NCI-H2107 treated with DMSO at 0.1 percent for 48 hours (cell line): Measurements from ENCODE around the gene ELOB.
A peak's percentile ranks its signal among the peaks of the same experiment; 100 is the strongest.

Source experiments
- DNase-seq: peaks from one replicate; lab custom pipeline; 2025; ENCODE audit not compliant: unreplicated experiment; lab: John Stamatoyannopoulos, UW

Gene ELOB

GRCh38 chr16:2811703-2812471, 34.8 kb upstream of the ELOB start:
- DNase-seq, result no peak

- DNase-seq, result no peak
Measured at GRCh38 chr16:2810651-2811050, 33.6 kb upstream of the ELOB start.

- no peak for DNase-seq
Measured at GRCh38 chr16:2809149-2809760, 32.2 kb upstream of the ELOB start.

GRCh38 chr16:2808181-2808580, 31.1 kb upstream of the ELOB start:
- no peak for DNase-seq

GRCh38 chr16:2806286-2806685, 29.2 kb upstream of the ELOB start:
- no peak for DNase-seq

GRCh38 chr16:2804728-2805127, 27.6 kb upstream of the ELOB start:
- DNase-seq, result no peak

GRCh38 chr16:2803545-2804195, 26.6 kb upstream of the ELOB start:
- DNase-seq, result no peak

- DNase-seq, result no peak
Measured at GRCh38 chr16:2799859-2800226, 22.8 kb upstream of the ELOB start.

- DNase-seq, result no peak
Measured at GRCh38 chr16:2799205-2799858, 22.3 kb upstream of the ELOB start.

- no peak for DNase-seq
Measured at GRCh38 chr16:2798723-2799204, 21.7 kb upstream of the ELOB start.

- DNase-seq, result no peak
Measured at GRCh38 chr16:2795395-2796143, 18.5 kb upstream of the ELOB start.

- DNase-seq, result no peak
Measured at GRCh38 chr16:2792940-2793339, 15.9 kb upstream of the ELOB start.

GRCh38 chr16:2791174-2791573, 14.1 kb upstream of the ELOB start:
- no peak for DNase-seq

- no peak for DNase-seq
Measured at GRCh38 chr16:2790631-2791030, 13.6 kb upstream of the ELOB start.

- no peak for DNase-seq
Measured at GRCh38 chr16:2787961-2788360, 10.9 kb upstream of the ELOB start.

- no peak for DNase-seq
Measured at GRCh38 chr16:2787406-2787805, 10.3 kb upstream of the ELOB start, which contains the start of gene PRSS33. Gene PRSS33, minus strand, starts transcription at chr16:2787560. Its CDS starts 1,013 bp downstream, at chr16:2786547.

- DNase-seq, result no peak
Measured at GRCh38 chr16:2786826-2787151, 9.7 kb upstream of the ELOB start.

GRCh38 chr16:2786061-2786825, 9.2 kb upstream of the ELOB start:
- DNase-seq, result peak; percentile 60

- DNase-seq, result peak; percentile 28
Measured at GRCh38 chr16:2785101-2785991, 8.3 kb upstream of the ELOB start.
